Spleen (tissue), 7 donors: Measurements from ENCODE around the gene DIP2C.

Experiments
- POLR2A ChIP-seq, 3 donors: fragments of 450-650 bp; IDR thresholded peaks; one replicate each; pipeline ENCODE4 v1.5.1; 2017; ENCODE audit warnings: antibody characterized with exemption in 3 of 3, mild to moderate bottlenecking in 1 of 3
- POLR2AphosphoS5 ChIP-seq, 3 donors: sonication (generic); formaldehyde crosslinking; IDR thresholded peaks; one replicate each; pipeline ENCODE4 v1.5.1; 2017; ENCODE audit warnings: antibody characterized with exemption in 3 of 3
- TF ChIP-seq, protein P1 (sequence below), 11 experiments: fragments of 200-600 bp in 7 of 11; fragments of 450-650 bp in 4 of 11; sonication (generic) in 4 of 11; IDR thresholded peaks in 8 of 11; conservative IDR thresholded peaks in 3 of 11; 1 replicate in 7 of 11; 2 replicates in 4 of 11; pipeline versions ENCODE4 v1.4.0 to v1.8.0; 2016 to 2021; ENCODE audit warnings: antibody characterized with exemption in 11 of 11, inconsistent platforms in 4 of 11, mild to moderate bottlenecking in 1 of 11
- donor health status: DM: no; HTN: no; CAD: no; lungs with moderate emphysema.
- donor health status: DM: no; HTN: no; CAD: no.
- donor health status: DM: no; HTN: no; CAD: no.

DNA sequence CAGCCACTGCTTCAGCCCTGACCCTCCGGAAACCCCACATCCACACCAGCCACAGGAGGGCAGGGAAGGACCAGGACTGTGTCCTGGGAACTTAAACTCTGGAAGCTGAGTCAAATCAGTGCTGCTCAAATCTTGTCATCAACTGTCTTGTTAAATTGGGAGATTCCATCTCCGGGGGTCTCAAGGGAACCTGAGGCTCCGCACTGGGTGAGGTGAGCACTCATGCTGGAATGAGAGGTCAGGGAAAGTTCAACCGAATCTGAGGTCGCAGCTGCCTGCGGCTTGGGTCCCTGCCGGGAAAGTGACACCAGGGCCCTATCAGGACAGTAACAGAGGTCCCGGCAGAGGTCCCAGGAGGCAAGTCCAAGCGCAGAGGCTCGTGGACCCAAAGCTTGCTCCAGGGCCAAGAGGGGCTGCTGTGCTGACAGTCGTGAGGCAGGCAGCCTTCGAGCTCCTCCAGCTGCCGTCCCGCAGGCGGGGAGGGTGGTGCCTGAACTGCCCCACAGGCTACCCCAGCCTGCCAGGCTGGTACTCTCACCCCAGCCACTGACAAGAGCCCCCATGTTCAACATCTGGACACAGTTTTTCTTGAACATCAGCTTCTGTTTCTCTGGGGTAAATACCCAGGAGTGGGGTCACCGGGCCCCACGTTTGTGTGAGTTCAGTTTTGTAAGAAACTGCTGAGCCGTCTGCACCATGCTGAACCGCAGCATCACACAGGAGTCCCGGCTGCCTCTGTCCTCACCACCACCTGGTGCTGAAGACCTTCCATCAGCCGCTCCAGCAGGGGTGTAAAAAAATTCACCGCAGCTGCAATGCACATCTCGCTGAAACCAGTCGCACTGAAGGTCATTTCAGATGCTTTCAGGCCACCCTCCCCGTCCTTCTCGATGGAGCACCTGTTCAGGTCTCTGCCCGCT, 101.0 kb downstream of the DIP2C start:
- TF ChIP-seq, protein P1, sequence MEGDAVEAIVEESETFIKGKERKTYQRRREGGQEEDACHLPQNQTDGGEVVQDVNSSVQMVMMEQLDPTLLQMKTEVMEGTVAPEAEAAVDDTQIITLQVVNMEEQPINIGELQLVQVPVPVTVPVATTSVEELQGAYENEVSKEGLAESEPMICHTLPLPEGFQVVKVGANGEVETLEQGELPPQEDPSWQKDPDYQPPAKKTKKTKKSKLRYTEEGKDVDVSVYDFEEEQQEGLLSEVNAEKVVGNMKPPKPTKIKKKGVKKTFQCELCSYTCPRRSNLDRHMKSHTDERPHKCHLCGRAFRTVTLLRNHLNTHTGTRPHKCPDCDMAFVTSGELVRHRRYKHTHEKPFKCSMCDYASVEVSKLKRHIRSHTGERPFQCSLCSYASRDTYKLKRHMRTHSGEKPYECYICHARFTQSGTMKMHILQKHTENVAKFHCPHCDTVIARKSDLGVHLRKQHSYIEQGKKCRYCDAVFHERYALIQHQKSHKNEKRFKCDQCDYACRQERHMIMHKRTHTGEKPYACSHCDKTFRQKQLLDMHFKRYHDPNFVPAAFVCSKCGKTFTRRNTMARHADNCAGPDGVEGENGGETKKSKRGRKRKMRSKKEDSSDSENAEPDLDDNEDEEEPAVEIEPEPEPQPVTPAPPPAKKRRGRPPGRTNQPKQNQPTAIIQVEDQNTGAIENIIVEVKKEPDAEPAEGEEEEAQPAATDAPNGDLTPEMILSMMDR (IDR thresholded peaks at IDR 0.05 in 8 of 11, conservative IDR thresholded peaks at IDR 0.05 in 3 of 11): no peak
- TF ChIP-seq POLR2A (IDR thresholded peaks at IDR 0.05) (no peak), POLR2AphosphoS5 (IDR thresholded peaks at IDR 0.05) (no peak)
